NCI-H2227 treated with DMSO at 0.1 percent for 48 hours (cell line): ENCODE results near the gene FRMD4B.
"Not testable (repeated sequence)": the region's sequence is repeated elsewhere in the genome, so short reads cannot be mapped to it uniquely, and the experiment has no call there.

Experiments
- DNase-seq: peaks from one replicate; lab custom pipeline; 2025; lab: John Stamatoyannopoulos, UW

FRMD4B gene

DNA sequence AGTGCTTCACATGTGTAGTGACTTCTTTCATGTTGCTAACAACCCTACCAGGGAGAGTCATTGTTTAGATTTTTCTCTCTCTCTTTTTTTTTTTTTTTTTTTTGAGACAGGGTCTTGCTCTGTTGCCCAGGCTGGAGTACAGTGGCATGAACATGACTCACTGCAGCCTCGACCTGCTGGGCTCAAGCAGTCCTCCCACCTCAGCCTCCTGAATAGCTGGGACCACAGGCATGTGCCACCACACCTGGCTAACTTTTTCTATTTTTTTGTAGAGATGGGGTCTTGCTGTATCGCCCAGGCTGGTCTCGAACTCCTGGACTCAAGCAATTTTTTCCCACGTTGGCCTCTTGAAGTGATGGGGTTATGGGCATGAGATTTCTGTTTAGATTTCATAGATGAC, 63.4 kb downstream of the FRMD4B start:
- not testable (repeated sequence) for DNase-seq

DNA sequence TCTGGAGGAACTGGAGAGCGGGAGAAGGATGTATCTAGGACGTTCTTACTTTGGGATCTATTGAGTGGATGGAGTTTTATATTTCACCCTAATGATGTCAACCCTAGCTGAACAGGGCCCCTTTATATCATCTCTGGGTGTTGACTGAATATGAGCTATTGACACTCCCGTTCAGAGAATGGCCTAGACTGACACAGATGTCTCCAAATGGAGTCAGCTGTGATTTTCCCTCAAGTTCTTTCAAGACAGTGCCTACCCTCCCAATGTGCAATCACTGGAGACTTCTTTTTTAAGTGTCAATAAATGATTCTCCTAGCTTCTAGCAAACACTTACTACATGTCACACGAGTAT, 63.8 kb downstream of the FRMD4B start:
- DNase-seq, result no peak

DNA sequence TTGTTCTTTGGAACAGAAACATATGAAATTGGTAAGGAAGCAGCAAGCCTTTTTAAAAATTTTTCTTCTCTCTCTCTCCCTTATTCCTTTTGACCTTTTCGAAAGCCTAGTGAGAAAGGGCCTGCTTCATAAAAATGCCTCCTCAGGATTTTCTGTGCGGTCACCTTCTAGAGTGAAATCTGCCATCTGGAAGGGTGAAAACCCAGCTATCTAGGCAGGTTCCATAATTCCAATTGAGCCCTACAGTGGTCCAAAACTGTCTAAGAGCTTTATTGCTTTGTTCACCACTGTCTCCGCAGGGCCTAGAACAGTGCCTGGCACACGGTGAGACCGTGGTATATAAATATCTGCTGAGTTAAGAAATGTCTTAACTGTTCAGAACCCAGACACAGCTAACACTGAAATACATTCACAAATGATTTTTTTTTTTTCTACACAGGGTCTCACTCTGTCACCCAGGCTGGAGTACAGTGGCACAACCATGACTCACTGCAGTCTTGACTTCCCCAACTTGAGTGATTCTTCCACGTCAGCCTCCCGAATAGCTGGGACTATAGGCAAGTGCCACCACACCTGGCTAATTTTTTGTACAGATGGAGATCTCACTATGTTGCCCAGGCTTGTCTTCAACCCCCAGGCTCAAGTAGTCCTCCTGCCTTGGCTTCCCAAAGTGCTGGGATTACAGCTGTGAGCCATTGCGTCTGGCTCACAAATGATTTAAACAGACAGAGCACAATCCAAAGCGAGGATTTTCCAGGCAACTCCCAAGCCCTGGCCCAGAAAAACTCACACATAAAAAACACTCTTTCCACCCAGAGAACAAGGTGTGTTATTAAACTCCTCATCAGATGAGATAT, 64.4 kb downstream of the FRMD4B start:
- DNase-seq, result no peak

DNA sequence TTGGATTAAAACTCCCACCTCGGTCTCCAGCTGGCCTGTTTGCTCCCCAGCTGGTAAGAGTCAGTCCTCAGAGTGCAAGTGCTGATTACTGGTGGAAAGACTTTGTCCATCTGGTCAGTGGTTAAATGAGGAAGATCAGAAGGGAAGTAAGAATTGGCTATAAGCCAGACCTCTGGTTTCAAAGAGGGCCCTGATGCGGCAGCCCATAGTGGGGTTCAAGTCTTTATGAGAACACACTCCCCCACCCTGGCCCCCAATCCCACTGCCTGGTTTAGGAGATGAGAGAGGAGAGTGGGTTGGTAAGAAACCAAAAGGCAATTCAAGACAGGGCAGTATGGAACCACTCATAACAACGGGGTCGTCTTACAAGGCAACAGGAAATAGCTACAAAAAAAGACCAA, 65.0 kb downstream of the FRMD4B start:
- DNase-seq, result no peak

DNA sequence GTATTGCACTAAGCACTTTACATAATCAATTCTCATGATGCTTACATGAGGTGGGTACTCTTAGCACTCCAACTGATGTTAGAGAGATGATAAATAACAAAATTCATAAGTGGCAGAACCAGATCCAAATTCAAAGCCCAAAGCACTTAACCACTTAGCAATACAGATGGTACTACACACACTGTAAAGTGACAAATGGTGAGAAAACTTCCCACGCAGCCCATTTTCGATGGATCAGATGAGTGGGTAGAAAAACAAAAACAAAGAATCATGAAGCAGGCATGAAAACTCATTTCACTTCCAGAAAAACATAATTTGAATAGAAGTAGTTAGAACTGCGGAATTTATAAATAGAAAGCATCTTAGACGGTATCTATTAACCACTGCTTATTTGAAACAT, 66.2 kb downstream of the FRMD4B start:
- DNase-seq, result no peak

DNA sequence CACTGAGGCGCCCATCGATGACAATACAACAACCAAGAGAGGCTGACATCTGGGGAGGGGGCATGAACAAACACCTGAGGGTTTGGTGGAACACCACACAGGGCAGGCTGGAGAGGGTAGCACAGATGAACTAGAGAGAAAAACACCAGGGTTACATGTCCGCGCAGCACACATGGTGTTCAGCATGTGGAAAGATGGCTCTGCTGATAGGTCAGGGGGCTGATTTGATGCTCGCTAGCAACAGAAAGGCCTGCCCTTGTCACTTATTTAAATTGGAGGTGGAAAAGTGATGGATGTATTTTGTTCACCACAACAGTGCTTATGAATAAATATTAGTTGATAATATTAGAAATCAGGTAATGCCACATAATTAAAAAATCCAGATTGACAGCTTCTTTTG, 67.5 kb downstream of the FRMD4B start:
- no peak for DNase-seq

DNA sequence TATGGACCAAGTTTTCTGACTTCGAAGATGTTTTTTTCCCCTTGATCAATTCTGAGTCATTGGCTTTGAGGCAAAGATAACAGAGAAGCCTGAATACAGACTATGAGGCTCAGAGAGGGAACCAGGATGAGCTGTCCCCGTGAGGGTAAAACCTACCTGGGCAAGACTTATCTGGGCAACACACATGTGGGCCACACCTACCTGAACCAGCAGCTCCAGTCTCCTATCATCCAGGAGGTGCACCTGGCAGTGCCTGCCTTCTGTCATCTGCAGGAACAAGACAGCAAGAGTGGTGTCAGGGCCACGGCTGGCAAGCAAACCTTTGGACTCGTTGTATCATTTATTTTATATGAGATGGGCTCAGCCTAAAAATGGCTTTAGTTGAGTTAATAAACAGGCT, 72.6 kb downstream of the FRMD4B start:
- DNase-seq, result no peak

DNA sequence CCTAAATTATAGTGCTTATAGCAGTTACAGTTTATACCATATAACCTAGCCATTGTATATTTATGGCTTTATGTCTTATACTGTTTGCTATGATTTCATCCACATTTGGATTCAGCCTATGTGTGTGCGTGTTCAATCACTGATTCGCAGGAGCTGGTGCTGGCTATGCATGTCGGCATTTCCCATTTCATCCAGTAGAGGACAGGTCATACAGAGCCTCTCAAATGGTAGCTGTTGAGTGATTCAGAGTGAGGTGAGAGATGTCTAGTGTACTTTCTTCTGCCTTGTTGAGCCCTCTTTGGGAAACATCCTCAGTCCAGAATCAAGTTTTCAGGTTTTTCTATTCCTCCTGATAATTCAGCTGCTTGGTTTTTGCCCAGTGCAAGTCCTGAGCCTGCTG, 76.1 kb downstream of the FRMD4B start:
- DNase-seq, result no peak

DNA sequence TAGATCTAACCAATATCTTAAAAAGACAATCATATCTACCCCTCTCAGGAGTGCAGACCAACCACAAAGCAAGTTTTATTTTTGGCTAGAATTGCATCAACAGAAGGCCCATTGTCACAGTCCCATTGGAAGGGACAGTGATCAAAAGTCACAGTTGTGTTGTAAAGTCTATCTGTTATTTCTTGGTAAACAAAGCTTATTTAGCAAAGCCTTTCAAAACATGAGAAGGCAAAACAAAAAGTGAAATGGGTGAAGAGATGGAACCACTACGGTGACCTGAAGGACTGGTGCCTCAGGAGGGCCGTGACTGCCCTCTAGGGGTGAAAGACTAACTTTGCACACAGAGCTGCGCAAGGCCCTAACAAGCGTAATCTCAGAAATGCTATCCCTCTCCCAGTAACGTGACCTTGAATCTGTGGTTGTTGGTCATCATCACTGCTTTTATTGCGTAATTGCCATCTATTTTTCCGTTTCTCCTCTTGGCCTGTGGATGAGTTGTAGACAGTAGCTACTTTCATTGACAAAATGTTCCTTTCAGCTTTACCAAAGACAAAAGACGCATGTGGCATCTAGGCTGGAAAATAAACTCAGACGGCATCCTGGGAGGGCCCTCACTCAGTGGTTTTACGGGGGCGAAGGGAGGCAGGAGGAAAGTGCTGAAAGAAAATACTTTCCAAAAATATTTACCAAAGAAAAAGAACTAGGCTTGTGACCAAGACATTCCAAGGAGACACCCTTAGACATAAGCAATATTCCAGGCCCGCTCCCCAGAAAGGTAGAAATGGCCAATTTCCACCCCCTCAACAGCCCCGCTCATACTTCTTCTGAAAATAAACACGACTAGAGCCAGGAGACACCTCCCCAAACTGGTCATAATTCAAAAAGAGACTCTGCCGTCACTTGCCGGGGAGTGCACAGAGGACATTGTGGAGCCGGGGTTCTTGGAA, 79.4 kb downstream of the FRMD4B start:
- DNase-seq, result peak; percentile 45

DNA sequence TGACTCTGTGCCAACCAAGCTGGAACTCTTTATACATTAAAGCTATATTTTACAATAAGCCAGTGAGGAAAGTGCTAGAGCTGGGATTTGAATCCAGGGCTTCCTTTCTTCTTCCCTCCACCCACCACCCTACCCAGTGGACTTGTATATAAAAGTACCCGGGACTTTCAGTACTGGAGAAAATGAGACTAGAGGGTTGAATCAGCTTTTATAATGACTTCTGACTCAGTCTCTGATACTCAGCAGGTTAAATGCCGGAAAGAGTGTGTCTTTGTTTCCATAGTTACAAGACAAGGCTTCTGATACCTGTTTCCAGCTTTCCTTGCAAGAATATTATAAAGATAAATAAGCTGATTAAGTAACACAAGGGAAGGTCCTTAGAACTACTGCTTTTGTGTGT, 80.9 kb downstream of the FRMD4B start:
- no peak for DNase-seq

DNA sequence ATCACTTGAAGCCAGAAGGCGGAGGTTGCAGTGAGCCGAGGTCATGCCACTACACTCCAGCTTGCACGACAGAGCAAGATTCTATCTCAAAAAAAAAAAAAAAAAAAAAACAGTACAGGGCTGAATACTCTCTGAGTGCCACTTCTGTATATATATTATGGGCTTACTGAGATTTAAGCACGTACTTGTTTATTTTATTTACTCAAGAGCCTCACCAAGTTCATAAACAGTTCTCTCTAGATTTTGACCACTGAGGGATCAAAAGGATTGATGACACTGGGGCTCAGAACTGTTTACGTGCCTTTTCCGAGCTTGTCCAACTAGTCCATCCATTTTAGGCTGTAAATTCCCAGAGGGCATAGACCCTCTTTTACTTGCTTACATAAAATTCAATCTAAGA, 81.5 kb downstream of the FRMD4B start:
- DNase-seq, result no peak

DNA sequence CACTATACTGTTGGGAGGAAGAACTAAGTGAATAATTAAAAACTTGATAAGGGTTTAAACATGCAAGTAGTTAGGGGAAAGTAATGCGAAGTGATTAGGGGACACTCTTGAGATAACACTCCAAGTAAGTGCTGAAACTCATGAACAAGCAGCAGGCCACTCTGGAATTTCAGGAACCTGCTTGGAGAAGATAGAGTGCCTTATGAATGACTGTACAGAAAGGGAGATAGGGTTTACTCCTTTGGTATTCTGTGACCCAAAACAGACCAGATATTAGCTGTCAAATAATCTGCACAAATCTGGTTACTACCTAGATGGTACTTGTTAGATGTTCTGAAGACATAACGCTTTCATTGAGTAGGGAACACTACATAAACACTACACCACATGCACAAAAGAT, 85.6 kb downstream of the FRMD4B start:
- no peak for DNase-seq

DNA sequence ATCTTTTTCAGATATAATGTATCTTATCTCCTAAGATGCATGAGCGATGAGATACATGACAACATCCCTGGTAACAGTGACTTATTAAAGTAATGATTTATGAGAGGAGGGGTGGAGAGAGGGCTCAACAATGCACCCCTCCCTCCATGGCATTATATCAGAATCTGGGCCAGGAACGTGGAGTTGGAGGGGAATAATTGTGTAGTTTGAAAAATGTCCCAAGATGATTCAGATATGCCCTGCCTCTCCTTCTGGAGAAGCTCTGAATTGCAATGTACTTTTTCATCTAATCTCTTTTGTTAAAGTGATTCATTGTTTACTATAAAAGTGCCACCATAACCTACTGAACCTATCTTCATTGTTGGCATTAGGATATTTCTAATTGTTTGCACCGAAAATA, 86.5 kb downstream of the FRMD4B start:
- DNase-seq, result no peak

DNA sequence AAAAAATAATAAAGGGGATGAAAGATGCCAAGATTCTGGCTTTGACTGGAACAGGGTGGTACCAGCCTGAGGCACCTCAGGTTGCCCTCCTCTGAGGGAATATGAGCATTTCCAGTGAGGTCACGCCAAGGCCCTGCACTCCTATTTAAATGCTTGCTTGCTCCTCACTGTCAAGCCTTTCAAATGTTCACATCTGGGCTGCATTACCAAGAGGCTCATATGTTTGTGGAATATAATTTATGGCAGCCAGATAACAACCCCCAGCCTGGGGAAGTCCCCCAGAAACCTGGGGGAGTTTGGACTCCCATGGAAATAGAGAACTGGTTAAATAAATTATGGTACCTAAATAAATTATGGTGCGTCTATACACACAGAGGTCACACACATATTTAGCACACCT, 88.4 kb downstream of the FRMD4B start:
- DNase-seq, result no peak

DNA sequence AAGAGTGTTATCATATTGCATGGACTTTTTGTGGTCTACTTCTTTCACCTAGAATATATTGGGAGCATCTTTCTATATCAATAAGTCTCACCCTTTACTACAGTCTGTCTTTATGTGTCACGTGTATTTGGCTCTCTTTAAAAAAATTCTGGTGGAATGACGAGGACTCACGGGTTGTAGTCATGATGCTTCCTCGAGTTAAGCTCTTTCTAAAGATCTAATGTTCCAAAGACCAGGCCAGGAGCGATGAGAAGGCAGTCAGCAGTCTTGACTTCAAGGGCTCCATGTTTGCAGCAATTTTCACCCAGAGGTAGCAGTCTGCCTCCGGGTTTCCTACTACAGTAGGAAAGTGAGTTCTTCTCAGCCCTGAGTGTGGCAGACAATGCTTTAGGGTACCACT, 88.9 kb downstream of the FRMD4B start:
- no peak for DNase-seq

DNA sequence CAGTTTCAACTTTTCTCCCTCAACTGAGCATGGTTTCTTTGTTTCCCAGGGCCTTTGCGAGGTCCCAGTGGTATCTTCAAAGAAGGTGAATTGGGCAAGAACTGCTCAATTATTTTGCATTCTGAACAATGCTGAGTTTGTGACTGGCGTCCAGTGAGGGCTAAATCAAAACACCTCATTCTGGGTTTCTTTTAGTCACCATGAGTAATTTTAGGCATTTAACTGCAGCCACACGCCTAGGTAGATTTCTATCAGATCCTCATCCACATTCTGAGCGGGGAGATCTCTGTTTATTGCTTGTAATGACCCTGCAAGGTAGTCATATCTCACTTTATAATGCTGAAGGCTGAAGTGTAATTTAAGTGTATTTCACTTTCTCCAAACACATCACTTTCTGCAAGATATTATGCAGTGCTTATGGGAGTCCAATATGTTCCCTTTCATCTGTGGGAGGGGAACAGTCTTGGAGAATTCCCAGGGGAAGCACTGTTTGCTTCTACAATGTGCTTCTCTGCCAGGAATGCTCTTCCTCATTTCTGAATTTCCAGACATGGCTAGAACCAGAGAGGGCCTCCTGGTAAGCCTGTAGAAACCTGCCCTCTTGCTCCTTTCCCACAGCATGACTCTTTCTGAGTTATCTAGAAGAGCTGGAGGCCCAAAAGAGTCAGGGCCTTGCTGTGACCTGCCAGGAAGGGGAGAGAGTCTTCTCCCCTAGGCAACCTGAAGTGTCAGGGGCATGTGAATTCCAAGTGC, 91.7 kb downstream of the FRMD4B start:
- DNase-seq, result no peak

DNA sequence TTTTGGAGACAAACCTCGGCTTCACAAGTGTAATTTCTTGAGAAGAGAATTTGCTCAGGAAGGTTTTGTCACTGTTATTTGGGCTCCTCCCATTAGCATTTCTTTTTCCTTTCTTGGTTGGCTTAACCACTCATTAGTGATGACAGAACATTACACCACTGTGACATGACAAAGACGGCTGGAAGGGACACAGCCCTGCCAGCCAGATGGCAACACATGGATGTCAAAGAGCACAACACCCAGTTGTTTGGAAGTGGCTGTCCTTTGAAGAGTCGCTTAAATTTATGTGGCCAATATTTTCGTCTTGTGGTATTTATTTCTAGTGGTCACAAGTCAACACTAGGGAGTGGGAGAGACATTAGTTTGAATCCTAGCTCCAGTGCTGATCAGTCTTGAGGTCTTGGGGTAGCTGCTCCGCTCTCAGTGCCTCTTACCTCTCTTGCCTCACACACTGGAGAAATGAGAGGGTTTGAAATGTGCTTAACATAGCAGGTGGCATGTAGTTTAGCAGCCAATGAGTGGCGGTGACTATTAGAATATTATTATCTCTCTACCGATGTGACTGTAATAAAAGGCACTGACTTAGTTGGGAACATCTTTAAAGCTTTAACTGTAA, 92.8 kb downstream of the FRMD4B start:
- DNase-seq, result no peak

DNA sequence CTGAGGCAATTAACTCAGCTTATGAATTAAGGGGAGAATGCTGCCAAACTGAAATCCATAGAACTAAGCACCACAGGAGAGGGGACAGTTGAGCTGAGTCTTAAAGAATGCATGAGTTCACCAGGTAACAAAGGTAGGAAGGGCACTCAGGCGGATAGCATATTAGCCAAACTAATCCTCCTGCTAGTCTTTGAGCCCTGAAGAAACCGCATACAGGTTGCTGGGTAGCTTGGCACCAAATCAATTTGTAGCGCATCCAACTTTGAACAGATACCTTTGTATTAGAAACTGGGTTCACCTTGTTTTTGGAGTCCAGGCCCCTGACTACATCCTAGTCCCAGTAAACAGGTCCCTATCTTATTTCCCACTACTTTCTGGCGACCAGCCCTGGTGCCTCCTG, 93.7 kb downstream of the FRMD4B start:
- no peak for DNase-seq

DNA sequence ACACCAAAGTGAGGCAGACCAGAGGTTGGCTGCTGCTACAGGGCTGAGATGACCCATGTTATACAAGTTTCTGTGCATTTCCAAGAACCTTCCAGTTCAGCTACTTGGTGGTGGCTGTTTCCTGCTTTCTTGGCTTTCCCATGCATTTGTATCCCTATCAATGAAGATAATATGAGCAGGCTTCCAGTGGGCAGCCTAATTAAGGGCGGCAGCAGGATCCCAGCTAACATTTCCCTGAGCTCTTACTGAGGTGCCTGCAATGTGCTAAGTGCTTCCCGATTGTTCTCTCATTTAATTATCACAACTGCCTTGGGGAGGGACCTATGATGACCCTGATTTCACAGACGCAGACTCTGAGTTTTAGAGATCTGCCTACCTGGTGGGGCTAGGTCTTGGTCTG, 95.5 kb downstream of the FRMD4B start:
- DNase-seq, result no peak

DNA sequence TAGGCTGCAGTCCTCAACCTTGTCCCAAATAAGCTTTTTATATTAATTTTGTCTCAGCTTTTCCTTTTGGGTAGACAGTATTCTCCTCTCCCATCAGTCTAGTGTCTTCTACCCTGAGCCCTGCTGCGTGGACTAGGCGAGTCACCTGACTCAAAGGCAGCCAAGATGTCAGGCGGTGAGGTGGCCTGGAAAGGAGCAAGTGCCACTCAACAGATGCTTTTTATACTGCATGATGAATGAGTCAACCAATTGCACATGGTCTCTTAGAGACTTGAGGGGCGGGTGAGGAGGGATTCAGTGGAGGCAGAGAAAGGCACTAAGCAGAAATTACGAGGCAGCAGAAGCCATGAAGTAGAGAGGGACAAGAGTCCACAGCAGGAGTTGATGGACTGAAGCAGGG, 95.9 kb downstream of the FRMD4B start:
- DNase-seq, result no peak

DNA sequence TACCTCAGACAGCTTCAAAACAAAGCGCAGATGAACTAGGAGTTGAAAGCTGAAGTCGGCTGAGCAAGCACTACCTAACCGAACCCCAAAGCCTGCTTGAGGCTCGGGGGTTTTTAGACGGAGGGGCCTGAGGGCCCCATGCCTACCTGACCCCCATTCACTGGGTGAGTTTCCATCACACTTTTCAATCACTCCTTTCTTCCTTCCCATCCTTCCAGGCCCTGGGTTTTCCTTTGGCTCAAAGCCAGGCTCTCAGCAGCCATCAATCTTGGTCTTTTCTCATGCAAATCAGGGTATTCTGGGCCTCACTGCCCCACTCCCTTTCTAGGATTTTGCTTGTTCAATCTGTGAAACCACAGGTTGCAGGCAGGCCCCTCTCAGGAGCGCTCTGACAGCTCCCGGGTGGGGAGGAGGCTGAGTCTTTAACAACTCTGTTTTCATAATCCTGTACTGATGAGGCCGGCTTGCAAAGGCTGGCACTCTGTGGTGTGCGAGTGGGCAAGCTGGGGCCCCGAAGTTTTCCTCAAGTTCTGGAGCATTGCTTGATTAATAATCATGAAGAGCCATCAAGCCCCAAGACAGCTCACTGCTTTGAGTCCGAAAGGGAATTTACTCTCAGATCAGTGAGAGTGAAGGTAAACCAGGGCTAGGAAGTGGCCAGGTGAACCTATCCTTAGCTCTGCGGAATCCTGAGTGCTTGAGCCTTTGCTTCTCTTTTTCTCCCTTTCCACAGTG, 97.6 kb downstream of the FRMD4B start:
- peak; percentile 55 for DNase-seq
